ENCODE measurements around the gene APC.

DNA sequence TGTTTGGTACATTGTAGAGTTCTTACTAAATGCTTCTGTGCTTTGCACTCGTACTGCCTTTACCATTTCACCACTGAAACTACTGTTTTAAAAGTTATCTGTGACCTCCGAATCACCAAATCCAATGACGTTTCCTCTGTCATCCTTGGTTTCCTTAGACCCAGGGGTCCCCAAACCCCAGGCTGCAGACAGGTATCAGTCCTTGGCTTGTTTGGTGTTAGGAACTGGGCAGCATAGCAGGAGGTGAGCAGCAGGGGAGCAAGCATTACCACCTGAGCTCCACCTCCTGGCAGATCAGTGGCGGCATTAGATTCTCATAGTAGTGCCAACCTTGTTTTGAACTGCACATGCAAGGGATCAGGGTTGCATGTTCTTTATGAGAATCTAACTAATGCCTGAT lies 26.8 kb upstream of the APC start:
- TF ChIP-seq POLR2AphosphoS5 (IDR thresholded peaks at IDR 0.05; ENCODE audit: low read depth, low read length) = no peak
- TF ChIP-seq, protein P1, sequence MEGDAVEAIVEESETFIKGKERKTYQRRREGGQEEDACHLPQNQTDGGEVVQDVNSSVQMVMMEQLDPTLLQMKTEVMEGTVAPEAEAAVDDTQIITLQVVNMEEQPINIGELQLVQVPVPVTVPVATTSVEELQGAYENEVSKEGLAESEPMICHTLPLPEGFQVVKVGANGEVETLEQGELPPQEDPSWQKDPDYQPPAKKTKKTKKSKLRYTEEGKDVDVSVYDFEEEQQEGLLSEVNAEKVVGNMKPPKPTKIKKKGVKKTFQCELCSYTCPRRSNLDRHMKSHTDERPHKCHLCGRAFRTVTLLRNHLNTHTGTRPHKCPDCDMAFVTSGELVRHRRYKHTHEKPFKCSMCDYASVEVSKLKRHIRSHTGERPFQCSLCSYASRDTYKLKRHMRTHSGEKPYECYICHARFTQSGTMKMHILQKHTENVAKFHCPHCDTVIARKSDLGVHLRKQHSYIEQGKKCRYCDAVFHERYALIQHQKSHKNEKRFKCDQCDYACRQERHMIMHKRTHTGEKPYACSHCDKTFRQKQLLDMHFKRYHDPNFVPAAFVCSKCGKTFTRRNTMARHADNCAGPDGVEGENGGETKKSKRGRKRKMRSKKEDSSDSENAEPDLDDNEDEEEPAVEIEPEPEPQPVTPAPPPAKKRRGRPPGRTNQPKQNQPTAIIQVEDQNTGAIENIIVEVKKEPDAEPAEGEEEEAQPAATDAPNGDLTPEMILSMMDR (IDR thresholded peaks at IDR 0.05) = no peak; the same call in 1 of the 2 replicates
